Liver (tissue), 9 donors: ENCODE results near the gene PPP2R2B. TPM values are rescaled to one million over a fixed set of nuclear protein-coding genes. Genes with fewer than 3 reads are reported as not detected.

Experiments
- DNase-seq: peaks from one replicate; pipeline ENCODE4 v3.0.0-alpha.2; 2017; ENCODE audit warnings: low spot score
- H3K27ac ChIP-seq, 2 donors: one replicate each; pipeline ENCODE4 v1.7.0; 2013; ENCODE audit warnings: inconsistent platforms in 2 of 2, low read length in 2 of 2, control low read depth in 1 of 2, low read depth in 1 of 2, mild to moderate bottlenecking in 1 of 2
- H3K27me3 ChIP-seq, 4 donors: one replicate each; pipeline versions ENCODE4 v1.6.1 to v1.7.0; 2013; ENCODE audit warnings: low read length in 3 of 4, inconsistent platforms in 1 of 4, mild to moderate bottlenecking in 1 of 4, moderate library complexity in 1 of 4; ENCODE audit not compliant: control insufficient read depth in 4 of 4, insufficient read depth in 4 of 4
- H3K36me3 ChIP-seq, 4 donors: one replicate each; pipeline versions ENCODE4 v1.6.1 to v1.7.0; 2013; ENCODE audit warnings: low read length in 3 of 4, mild to moderate bottlenecking in 3 of 4, low read depth in 1 of 4, moderate library complexity in 1 of 4; ENCODE audit not compliant: control insufficient read depth in 4 of 4, insufficient read depth in 3 of 4
- H3K4me1 ChIP-seq, 4 donors: one replicate each; pipeline versions ENCODE4 v1.6.1 to v1.7.0; 2013; ENCODE audit warnings: low read length in 3 of 4, mild to moderate bottlenecking in 3 of 4, moderate library complexity in 1 of 4; ENCODE audit not compliant: control insufficient read depth in 4 of 4, insufficient read depth in 4 of 4
- H3K4me3 ChIP-seq, 3 donors: one replicate each; pipeline versions ENCODE4 v1.6.1 to v1.7.0; 2013; ENCODE audit warnings: low read length in 3 of 3, control low read depth in 1 of 3, low read depth in 1 of 3, mild to moderate bottlenecking in 1 of 3
- H3K9ac ChIP-seq, 2 donors: one replicate each; pipeline ENCODE4 v1.7.0; 2013; ENCODE audit warnings: low read length in 2 of 2, mild to moderate bottlenecking in 2 of 2, moderate library complexity in 2 of 2, control low read depth in 1 of 2, low read depth in 1 of 2
- H3K9me3 ChIP-seq, 4 donors: one replicate each; pipeline versions ENCODE4 v1.6.1 to v1.7.0; 2013; ENCODE audit warnings: low read length in 3 of 4; ENCODE audit not compliant: control insufficient read depth in 4 of 4
- FOXA2 ChIP-seq: IDR thresholded peaks from 2 replicates; pipeline ENCODE4 v1.6.1; 2016; ENCODE audit warnings: antibody characterized with exemption
- HNF4A ChIP-seq, 2 donors: conservative IDR thresholded peaks; 2 replicates each; pipeline ENCODE4 v1.6.1; 2016; ENCODE audit warnings: antibody characterized with exemption in 2 of 2, mild to moderate bottlenecking in 2 of 2
- JUND ChIP-seq, 2 donors: IDR thresholded peaks; 2 replicates each; pipeline ENCODE4 v1.6.1; 2016; ENCODE audit warnings: antibody characterized with exemption in 2 of 2
- NR2F2 ChIP-seq: IDR thresholded peaks from 2 replicates; pipeline ENCODE4 v1.6.1; 2016; ENCODE audit warnings: antibody characterized with exemption
- RAD21 ChIP-seq, 2 donors: IDR thresholded peaks; 2 replicates each; pipeline ENCODE4 v1.6.1; 2016; ENCODE audit warnings: antibody characterized with exemption in 2 of 2, mild to moderate bottlenecking in 2 of 2
- RXRA ChIP-seq, 2 donors: IDR thresholded peaks; 2 replicates each; pipeline ENCODE4 v1.6.1; 2017 to 2018; ENCODE audit warnings: antibody characterized with exemption in 2 of 2, mild to moderate bottlenecking in 1 of 2
- SP1 ChIP-seq: IDR thresholded peaks from 2 replicates; pipeline ENCODE4 v1.6.1; 2018; ENCODE audit warnings: antibody characterized with exemption, mild to moderate bottlenecking
- TAF1 ChIP-seq: conservative IDR thresholded peaks from 2 replicates; pipeline ENCODE4 v1.6.1; 2016; ENCODE audit warnings: antibody characterized with exemption, mild to moderate bottlenecking
- WGBS: extraction: QIAGEN DNeasy Blood & Tissue Kit; methylation state at CpG from one replicate; pipeline ENCODE4 v1.1.7; 2013; 5-methylcytosine and 5-hydroxymethylcytosine counted together
- polyA plus RNA-seq, 2 donors: library from polyadenylated mRNA; stranded (reverse) in 1 of 2; unstranded in 1 of 2; fragments of 200-250 nt in 1 of 2; fragments of >200 nt in 1 of 2; fragmentation: Nextera tagmentation in 1 of 2; extraction: Ambion mirVana in 1 of 2; gene quantifications; one replicate each; pipeline versions ENCODE4 v1.2.1 to v1.2.3, GENCODE V29; 2013 to 2015
- total RNA-seq, 2 donors: library from RNA; depleted of rRNA; stranded (reverse); fragments of >200 nt; gene quantifications; one replicate each; pipeline ENCODE4 v1.2.3, GENCODE V29; 2014
- TF ChIP-seq, protein P1 (sequence below): IDR thresholded peaks from 2 replicates; pipeline ENCODE4 v1.6.1; 2016; ENCODE audit warnings: antibody characterized with exemption
- TF ChIP-seq, protein P2 (sequence below): fragments of 150-350 bp; IDR thresholded peaks from 2 replicates; pipeline ENCODE4 v1.5.1; 2017; ENCODE audit warnings: improper control_type of control experiment, low read depth, low read length; ENCODE audit not compliant: missing input control
- TF ChIP-seq, protein P3 (sequence below): IDR thresholded peaks from 2 replicates; pipeline ENCODE4 v1.6.1; 2016; ENCODE audit warnings: antibody characterized with exemption
- TF ChIP-seq, protein P4 (sequence below): IDR thresholded peaks from 2 replicates; pipeline ENCODE4 v1.6.1; 2016; ENCODE audit warnings: antibody characterized with exemption
- TF ChIP-seq, protein P5 (sequence below): IDR thresholded peaks from 2 replicates; pipeline ENCODE4 v1.6.1; 2016; ENCODE audit warnings: antibody characterized with exemption, mild to moderate bottlenecking
- donor health status: healthy.
- donor health status: healthy.
- donor health status: healthy.
- donor health status: healthy.
- donor health status: healthy.

PPP2R2B gene
- total and polyA plus RNA-seq, 4 donors: 0.15 to 6.3 (median 0.40) TPM

DNA sequence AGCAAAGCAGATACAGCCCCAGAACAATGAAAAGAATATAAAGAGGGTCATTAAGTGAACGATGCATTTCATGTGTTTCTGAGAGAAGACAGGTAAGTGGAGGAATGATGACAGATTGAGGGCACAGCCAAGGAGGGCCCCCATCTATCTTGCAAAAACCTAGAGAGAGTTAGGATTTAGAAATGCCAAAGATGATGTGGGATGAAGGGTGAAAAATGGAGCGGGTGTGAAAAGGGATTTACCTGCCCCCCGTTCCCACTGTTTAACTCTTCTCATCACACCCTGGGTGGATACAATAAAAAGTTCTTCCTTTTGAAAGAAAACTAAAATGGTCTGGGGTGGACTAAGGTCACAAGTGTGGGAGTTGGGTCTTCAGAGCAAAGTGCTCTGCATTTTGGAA, 18.5 kb upstream of the PPP2R2B start:
- no peak for DNase-seq
- Histone ChIP-seq H3K9ac (no peak overlapping the region), H3K9me3 (no peaks in the 10 kb centered on the region), H3K36me3 (no peaks in the 10 kb centered on the region), H3K27ac (no peak overlapping the region), H3K4me3 (no peak overlapping the region), H3K4me1 (no peaks in the 10 kb centered on the region), H3K27me3 (no peaks in the 10 kb centered on the region)
- 85% methylated on average over 3 of the region's 3 CpGs for WGBS
- TF ChIP-seq, protein P1, sequence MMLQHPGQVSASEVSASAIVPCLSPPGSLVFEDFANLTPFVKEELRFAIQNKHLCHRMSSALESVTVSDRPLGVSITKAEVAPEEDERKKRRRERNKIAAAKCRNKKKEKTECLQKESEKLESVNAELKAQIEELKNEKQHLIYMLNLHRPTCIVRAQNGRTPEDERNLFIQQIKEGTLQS: no peak
- TF ChIP-seq, protein P2, sequence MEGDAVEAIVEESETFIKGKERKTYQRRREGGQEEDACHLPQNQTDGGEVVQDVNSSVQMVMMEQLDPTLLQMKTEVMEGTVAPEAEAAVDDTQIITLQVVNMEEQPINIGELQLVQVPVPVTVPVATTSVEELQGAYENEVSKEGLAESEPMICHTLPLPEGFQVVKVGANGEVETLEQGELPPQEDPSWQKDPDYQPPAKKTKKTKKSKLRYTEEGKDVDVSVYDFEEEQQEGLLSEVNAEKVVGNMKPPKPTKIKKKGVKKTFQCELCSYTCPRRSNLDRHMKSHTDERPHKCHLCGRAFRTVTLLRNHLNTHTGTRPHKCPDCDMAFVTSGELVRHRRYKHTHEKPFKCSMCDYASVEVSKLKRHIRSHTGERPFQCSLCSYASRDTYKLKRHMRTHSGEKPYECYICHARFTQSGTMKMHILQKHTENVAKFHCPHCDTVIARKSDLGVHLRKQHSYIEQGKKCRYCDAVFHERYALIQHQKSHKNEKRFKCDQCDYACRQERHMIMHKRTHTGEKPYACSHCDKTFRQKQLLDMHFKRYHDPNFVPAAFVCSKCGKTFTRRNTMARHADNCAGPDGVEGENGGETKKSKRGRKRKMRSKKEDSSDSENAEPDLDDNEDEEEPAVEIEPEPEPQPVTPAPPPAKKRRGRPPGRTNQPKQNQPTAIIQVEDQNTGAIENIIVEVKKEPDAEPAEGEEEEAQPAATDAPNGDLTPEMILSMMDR: no peak
- TF ChIP-seq JUND (IDR thresholded peaks at IDR 0.05): no peak
- TF ChIP-seq, protein P3, sequence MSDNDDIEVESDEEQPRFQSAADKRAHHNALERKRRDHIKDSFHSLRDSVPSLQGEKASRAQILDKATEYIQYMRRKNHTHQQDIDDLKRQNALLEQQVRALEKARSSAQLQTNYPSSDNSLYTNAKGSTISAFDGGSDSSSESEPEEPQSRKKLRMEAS: no peak
- no peak for TF ChIP-seq SP1
- TF ChIP-seq, protein P4, sequence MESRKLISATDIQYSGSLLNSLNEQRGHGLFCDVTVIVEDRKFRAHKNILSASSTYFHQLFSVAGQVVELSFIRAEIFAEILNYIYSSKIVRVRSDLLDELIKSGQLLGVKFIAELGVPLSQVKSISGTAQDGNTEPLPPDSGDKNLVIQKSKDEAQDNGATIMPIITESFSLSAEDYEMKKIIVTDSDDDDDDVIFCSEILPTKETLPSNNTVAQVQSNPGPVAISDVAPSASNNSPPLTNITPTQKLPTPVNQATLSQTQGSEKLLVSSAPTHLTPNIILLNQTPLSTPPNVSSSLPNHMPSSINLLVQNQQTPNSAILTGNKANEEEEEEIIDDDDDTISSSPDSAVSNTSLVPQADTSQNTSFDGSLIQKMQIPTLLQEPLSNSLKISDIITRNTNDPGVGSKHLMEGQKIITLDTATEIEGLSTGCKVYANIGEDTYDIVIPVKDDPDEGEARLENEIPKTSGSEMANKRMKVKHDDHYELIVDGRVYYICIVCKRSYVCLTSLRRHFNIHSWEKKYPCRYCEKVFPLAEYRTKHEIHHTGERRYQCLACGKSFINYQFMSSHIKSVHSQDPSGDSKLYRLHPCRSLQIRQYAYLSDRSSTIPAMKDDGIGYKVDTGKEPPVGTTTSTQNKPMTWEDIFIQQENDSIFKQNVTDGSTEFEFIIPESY: no peak
- TF ChIP-seq NR2F2: no peak

DNA sequence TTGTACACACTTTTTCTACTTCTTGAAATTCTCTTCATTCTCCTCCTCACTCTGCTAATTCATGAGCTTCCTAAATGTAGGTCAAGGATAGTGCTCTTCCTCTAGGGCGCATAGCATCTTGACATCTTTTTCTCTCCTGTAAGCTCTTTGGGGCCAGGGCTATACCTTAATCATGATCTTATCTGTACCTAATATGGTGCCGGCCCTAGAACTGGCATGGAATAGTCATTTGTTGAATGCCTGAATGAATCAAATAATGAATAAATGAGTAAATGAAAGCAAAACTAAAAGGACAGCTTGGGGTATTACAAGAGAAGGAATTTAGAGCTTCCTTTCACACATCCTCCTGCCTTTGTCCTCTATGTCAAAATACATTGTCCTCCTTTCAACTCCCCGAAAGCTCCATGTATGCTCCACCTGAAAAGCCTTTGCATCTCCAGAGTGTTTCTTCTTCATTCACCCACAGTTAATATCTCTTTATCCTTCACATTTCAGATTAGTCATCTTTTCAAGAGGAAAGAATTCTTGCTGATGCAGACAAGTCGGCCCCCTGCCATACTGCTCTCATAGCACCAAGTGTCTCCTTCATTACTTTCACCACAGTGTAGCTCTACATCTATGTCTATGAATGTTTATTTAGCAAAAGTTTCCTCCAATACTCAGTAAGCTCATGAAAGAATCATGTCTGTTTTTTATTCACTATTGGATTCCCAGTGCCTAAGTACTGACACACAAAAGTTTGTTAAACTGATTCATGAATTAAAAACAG, 16.4 kb upstream of the PPP2R2B start:
- no peak for DNase-seq
- Histone ChIP-seq H3K9me3 (no peaks in the 10 kb centered on the region), H3K27me3 (no peaks in the 10 kb centered on the region), H3K9ac (no peak overlapping the region), H3K4me1 (no peaks in the 10 kb centered on the region), H3K27ac (no peak overlapping the region), H3K36me3 (no peaks in the 10 kb centered on the region), H3K4me3 (no peak overlapping the region)
- 84% methylated on average over 4 of the region's 4 CpGs for WGBS
- TF ChIP-seq FOXA2 (no peak), HNF4A (conservative IDR thresholded peaks at IDR 0.05) (no peak), RXRA (IDR thresholded peaks at IDR 0.05) (no peak), TAF1 (no peak), NR2F2 (no peak), RAD21 (IDR thresholded peaks at IDR 0.05) (no peak), SP1 (no peak)
- TF ChIP-seq, protein P1: no peak
- TF ChIP-seq, protein P5, sequence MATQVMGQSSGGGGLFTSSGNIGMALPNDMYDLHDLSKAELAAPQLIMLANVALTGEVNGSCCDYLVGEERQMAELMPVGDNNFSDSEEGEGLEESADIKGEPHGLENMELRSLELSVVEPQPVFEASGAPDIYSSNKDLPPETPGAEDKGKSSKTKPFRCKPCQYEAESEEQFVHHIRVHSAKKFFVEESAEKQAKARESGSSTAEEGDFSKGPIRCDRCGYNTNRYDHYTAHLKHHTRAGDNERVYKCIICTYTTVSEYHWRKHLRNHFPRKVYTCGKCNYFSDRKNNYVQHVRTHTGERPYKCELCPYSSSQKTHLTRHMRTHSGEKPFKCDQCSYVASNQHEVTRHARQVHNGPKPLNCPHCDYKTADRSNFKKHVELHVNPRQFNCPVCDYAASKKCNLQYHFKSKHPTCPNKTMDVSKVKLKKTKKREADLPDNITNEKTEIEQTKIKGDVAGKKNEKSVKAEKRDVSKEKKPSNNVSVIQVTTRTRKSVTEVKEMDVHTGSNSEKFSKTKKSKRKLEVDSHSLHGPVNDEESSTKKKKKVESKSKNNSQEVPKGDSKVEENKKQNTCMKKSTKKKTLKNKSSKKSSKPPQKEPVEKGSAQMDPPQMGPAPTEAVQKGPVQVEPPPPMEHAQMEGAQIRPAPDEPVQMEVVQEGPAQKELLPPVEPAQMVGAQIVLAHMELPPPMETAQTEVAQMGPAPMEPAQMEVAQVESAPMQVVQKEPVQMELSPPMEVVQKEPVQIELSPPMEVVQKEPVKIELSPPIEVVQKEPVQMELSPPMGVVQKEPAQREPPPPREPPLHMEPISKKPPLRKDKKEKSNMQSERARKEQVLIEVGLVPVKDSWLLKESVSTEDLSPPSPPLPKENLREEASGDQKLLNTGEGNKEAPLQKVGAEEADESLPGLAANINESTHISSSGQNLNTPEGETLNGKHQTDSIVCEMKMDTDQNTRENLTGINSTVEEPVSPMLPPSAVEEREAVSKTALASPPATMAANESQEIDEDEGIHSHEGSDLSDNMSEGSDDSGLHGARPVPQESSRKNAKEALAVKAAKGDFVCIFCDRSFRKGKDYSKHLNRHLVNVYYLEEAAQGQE: no peak
- TF ChIP-seq, protein P4: no peak
- TF ChIP-seq, protein P3: no peak
